HG02571 (cell line): ENCODE data around the gene CELF2.
"Not testable (repeated sequence)": the region's sequence is repeated elsewhere in the genome, so short reads cannot be mapped to it uniquely, and the experiment has no call there.

Source experiments
- ATAC-seq: cut with Tn5 transposase; IDR thresholded peaks from one replicate; pipeline ENCODE4 v1.9.1; 2021; ENCODE audit warnings: mild to moderate bottlenecking, moderate library complexity; ENCODE audit not compliant: unreplicated experiment

CELF2 gene

DNA sequence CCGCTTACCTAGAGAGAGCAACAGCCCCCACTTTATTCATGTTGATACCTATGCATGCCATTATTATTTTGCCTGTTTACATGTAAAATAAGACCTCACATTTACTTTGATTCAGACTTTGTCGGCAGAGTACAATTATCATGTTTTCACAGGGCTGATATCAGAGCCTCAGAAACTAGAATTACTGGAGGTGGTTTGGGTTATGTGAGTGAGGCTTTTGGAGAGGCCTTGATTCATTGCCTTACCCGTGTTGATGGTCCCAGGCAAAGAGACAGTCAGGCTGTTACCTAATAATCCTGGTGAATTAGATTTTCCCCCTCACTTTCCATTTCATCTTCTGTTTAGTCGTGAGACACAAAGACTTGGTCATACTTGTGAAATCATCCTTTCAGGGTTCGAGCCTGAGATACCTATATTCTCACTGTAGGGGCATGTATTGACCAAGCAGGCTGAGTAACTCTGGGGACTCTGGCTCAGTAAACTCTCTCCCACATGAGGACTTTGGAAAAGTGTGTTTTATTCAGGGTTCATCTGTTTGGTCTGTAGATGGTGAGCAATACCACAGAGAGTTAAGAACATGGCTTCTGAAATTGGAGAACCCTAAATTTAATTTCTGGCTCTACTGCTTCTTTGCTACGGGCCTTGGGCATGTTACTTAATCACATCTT is 150.9 kb downstream of the CELF2 start:
- ATAC-seq = no peak

DNA sequence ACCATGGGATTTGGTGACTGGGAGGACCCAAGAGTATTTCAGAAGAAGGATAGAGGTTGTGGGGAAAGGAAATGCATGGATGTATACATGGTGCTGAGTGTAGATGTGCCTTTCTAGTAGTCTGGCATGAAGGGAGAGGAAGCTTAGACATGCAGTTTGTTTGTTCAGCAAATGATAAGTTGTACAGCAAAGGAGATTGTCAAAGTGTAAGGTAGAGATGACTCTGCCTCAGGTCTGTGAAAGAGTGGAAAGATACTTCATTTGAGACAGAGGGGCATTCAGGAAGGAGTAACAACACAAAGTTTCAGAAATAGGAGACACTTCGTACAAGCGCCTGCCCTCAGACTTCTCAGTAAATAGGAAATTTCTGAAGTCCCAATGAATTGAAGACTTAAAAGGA is 152.3 kb downstream of the CELF2 start:
- ATAC-seq = no peak

DNA sequence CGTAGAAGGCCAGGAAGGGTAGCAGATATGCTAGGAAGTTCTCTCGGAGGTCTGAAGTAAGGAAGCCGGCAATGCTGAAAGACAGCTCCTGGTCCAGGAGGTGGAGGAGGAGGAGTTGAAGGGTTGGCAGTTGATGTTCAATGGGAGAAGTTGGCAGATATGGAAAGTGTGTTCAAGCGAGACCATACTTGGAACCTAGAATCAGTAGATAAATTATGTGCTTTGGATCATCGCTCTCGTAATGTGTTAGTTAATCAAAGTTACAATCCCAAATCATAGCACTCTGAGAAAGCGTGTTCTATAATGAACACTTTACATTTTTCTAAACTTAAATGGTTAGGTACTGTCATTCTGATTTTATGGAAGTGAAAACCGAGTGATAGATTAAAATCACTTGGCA is 152.9 kb downstream of the CELF2 start:
- ATAC-seq = no peak

DNA sequence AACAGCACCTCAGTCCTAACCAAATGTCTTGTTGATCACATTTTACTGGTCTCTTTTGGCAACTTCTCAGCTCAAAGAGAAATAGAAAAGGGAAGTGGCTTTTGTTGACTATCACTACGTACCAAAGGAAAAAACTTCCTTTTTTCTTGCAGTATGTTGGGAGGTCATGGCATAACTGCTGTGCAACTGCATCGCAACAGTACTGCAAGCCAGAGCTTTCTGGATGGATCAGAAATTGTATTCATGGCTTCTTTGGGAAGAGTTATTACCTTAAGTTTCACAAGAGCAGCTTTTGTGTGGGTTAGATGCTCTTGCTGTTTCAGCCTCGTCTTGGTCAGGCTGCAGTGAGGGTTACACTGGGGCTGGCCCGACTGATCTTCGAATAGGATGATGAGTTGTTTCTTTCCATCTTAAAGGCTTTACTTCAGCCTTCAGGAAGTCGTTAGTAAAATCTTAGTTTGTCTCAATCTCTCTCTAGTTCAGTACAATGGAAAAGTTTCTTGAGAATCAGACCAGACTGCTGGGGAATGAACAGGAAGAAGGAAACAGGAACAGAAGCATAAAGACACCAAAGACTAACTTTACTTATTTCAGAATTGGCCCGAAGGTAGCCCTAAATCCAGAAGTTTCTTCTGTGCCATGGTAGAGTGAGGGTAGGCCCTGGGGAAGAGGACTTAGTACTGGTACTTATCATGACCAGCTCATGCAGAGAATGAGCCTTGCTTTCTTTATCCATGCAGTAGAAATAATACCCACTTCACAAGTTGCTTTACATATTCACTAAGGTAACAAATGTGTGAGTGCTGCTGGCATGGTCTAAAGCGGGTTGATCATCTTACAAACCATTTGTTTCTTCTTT is 153.6 kb downstream of the CELF2 start:
- ATAC-seq = peak; percentile 37

DNA sequence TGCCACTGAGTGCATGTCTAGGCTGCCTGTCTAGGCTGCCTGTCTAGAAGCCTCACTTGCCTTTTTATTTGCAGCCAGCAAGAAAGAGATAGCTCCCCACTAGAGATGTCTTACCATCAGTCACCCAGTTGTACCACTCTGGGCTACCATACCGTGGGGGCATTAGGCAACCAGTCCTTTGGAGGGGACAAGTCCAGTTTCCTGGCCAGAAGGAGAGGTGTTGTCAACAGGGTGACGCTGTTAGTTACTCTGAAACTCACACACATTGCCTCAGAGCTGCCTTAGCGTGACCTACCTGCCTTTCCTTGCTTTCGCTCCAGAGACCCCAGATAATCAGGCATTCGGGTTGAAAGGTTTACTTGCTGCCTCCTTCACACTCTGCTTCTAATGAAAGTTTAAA is 155.4 kb downstream of the CELF2 start:
- no peak for ATAC-seq

DNA sequence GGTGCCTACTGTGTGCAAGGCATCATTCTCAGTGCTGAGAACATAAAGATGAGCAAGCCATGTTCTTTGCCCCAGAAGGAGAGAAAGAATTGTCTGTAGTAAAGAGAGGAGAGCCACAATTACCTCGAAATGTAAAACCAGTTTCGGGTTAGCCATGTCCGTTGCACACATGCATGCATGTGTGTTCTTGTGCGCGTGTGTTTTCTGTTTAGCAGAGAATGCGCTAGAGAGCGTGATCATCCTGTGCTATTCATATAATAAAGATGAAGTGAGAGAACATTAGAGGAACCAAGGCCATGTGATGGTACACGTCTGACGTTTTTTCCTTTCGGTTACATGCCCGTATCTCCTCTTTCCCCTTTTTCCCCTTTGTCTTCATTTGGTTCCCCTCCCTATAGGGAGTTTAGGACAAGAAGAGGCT is 158.2 kb downstream of the CELF2 start:
- ATAC-seq = peak; percentile 33

DNA sequence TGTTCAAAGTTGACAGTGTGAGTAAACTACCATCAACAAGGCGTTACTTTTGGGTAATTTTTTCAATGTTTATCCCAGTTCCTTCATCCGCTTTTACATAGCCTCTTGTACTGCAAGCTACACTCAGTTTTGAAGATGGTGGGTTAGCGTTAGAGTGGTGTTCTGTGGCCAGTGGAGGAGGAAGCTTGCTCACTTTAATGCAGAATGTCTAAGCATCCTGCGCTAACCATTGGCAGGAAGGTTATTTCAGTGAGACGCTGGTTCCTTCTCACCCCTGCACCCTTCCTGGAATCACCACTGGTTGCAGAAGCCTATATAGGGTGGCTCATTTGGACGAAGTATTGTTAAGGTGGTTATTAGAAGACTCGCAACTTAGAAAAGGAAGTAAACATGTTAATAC is 159.1 kb downstream of the CELF2 start:
- no peak for ATAC-seq

DNA sequence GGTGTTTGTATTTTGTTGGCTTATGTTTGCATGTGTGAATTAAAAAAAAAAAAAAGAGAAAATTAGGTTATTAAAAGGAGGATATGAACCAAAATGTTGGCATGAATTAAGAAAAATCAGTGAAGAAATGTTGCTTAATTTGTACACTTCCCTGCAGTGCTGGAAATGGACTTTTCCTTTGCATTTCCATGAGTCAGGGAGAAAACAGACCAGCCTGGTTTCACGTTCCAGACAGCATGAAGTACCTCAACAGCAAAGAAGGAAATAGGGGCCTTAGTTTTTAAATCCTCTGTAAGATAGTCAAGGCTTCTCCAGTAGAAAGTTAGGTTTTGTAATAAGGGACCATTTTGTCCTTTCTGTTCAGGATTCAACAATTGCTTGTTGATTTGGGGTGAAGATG is 159.7 kb downstream of the CELF2 start:
- no peak for ATAC-seq

DNA sequence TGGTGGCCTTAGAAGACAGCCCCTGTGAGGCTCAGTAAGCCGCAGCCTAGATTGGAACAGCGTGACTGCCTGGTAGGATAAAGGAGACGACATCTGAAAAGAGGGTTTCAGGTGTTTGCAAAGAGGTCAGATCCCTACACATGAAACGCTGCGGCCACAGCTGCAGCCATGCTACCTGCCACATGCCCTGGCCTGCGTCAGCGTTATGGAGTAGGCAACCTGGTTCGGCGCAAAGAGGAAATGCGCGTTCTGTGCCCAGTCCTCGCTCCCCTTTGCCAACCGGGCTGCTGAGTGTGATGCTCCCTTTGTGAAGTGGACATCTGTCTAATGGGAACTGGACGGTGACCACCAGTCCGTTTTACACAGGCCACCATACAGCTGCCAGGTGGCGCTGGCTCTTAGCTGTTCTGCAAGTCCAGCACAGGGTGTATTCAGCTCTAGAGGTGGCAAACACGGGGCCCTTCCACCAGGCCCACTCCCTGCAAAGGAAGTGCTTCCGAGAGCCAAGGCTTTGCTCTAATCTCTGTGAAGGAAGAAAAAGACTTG is 160.3 kb downstream of the CELF2 start:
- ATAC-seq = no peak

DNA sequence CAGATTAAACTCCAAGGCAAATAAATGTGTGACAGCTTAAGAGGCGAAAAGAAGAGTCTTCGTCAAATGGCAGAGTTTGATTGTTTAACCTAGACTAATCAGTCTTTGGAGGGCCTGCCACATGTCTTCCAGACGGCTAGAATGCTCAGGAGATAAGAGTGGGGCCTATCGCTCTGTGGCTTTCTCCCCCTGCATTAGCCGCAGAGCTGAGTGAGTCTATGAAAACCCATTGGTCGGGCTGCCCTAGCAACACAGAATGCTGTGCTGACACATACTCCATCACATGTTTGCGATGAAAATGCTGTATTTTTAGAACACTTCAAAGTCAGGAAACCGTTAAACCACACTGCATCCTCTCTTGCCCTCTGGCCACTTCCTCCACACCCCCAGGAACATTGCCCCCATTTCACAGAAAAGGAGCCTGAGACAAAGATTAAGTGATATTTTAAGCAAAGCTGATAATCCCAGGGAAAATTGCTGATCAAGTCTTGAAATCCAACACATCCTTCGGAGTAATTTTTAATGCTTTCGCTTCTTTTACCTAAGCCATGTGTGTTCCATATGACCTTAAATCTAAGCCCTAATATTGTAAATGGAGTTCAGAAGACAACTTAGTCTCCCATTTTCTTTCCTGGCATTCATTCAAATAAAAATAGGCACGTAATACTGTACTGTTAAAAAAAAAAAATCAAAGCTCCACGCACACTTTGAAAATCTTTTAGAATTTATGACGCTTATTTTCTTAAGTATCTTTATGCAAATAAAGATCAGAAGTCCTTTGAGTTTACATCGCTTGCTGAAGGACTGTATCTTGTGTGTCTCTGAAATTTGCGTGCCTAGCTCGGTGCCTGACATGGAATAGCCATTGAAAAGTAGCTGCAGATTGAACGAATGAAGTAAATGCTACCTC is 161.2 kb downstream of the CELF2 start:
- peak; percentile 77 for ATAC-seq

DNA sequence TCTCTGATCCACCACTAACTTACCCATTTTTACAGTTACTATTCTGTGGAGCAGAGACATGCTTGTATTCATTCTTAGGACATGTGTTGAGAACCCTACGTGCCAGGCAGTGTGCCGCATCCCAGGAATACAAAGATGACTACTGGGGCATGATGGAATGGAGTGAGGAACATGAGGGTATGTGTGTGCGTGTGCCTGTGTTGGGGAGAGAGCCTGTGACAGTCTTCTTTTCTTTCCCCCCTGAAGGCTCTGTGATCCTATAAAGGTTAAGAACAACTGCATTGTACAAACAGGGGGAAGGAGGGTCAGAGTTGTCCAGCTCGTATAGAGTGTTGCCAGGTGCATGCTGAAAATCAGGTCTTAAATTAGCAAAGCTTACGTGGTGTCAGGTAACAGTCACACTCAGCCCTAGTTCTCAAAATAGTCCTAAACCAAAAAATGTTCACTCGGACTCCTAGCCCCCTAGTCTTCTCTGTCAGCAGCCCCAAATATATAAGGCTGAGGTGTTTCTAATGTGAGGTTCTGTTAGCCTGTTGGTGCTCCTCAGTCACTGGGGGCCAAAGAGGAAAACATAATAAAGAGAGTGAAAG is 161.9 kb downstream of the CELF2 start:
- no peak for ATAC-seq

DNA sequence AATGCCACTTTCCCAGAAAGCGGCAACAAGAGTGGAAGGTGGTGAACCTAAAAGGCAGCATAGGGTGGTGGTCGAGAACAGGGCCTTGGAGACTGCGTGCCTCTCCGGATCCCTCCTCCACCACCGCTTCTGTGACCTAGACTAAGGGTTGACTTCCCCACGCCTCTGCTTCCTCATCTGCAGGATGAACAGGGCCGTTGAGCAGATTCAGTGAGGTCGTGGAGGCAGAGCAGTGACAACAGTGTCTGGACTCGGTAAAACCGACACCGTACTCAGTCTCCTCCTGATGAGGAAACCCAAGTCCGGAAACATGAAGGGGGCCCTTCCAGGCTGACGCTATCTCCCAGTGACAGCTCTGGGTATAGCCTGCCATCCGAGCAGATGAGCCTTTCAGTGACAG is 162.6 kb downstream of the CELF2 start:
- no peak for ATAC-seq

DNA sequence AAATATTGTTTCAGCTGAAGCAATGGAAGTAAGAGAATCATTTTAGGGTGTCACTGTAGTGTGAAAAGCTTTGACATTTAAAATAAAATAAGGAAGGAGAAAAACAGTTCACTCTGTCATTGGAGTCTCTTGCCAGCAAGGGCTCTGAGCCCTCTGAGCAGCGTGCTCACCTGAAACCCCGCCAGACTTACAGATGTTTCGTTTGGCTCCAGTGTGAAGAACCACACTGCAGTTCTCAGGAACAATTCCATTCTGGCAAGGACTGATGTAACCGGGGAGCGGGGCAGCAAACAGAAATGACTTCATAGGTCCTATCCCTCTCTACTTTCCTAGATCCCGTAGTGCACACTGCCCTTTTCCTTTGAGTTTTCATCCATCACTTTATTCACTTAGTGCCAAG is 164.3 kb downstream of the CELF2 start:
- no peak for ATAC-seq

DNA sequence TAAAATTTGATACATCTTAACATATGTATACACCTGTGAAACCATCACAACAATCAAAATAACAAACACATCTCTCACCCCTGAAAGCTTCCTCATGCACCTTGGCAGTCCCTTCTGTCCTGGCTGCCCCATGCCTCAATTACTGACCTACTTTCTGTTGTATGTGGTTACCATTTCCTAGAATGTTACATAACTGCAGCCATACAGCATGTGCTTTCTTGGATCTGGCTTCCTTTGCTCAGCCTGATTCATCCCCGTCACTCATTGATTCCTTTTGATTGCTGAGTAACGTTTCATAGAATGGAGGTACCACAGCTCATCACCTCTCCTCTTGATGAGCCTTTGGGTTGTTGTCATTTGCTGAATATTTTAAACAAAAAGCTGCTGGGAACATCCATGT is 165.3 kb downstream of the CELF2 start:
- no peak for ATAC-seq

DNA sequence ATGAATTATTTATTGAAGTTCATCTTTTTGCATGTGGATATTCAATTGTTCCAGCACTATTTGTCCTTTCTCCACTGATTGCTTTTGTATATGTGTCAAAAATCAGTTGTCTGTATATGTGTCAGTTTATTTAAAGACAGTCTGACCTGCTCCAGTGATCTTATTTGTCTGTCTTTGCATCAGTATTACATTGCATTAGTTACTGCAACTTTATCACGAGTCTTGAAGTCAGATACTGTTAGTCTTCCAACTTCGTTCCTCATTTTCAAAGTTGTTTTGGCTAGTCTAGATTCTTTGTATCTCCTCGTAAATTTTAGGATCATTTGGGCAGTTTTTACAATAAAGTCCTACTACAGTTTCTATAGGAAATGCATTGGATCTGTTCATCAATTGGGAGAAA is 166.4 kb downstream of the CELF2 start:
- ATAC-seq = no peak

DNA sequence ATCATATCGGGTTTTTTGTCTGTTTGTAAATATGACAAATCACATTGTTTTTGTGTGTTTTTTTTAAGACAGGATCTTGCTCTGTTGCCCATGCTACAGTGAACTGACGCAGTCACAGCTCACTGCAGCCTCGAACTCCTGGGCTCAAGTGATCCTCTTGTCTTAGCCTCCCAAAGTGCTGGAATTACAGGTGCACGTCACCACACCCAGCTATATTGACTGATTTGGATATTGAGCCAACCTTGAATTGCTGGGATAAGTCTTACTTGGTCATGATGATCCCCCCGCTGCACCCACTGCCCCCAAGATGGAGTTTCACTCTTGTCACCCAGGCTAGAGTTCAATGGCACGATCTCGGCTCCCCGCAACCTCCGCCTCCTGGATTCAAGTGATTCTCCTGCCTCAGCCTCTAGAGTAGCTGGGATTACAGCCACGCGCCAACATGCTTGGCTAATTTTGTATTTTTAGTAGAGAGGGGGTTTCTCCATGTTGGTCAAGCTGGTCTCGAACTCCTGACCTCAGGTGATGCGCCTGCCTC is 167.5 kb downstream of the CELF2 start:
- ATAC-seq = not testable (repeated sequence)

DNA sequence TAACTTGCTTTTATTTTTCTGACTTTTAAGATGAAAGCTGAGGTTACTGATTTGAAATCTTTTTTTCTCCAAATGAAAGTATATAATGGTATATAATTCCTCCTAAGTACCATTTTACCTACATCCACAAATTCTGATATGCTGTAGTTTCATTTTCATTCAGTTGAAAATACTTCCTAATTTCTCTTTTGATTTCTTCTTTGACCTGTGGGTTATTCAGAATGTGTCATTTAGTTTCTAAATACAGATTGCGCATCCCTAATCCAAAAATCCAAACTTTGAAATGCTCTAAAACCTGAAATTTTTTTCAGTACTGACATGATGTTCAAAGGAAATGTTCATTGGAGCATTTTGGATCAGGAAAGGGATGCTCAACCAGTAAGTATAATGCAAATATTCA is 168.7 kb downstream of the CELF2 start:
- no peak for ATAC-seq

DNA sequence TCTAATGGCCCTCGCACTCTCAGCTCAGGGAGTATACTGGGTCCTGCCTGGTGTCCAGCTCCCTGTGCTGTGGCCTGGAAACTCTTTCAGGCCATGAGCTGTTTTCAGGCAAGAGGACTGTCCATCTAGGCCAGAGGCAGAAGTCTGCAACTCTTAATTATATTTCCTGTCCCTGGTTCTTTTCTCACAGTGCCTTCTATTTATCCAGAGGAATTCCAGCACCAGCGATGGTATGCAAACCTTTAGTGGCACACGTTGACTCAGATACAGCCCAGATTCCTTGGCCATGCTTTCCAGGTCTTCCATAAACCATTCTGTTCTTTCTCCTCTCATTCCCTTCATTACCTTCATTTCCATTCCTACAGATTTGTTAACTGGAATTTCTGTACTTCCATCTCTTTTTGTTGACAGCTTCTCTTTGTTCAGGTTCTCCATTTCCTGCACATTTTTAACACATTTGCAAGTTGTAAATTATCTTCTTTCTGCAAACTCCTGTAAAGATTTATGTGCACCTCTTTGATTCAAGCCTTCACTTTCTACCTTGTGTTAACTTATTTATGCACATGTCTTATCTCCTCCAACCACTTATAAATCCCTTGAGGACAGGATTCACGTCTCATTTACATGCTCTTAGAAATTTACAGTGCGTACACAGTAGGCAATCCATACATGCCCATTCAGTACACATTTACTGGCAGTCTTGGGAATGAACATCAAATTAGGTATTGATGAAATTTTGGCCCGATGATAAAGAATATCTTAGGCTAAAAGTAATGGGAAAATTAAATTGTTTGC is 172.1 kb downstream of the CELF2 start:
- no peak for ATAC-seq

DNA sequence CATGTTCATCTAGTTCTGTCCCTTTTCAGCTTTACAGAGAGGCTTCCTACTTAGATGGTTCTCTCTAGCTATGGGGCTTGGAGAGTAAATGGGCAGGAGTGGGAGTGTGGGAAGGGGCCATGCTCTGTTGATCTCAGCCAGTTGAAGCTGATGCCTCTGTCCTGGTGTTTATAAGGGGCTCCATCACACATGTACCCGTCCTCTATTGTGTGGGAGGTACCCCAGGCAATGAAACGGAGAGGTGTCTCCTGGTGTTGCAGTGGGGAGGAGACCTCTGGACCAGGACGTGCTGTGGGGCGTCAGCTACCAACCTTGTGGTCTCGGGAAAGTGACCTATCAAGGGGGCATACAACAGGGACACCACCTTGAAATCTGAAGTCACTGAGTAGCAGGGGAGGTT is 173.5 kb downstream of the CELF2 start:
- ATAC-seq = no peak

DNA sequence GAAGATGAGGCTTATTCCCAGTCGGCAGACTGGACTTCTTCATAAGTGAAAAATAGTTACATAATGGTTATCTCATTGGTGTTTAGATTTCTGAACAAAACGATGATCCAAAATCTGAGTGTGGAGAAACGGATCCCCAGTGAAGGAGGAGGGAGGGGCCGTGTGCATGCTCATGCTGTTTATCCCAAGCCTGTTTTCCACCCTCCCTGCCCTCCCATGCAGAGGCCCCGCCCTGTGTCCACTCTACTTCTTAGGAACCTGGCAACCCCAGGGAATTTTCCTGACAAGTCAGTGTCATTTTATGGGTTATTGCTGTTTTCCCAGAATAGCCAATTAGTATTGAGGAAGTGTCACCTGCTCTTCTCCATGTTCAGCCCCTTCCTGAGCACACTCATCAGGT is 174.0 kb downstream of the CELF2 start:
- no peak for ATAC-seq
